ENCODE data around the gene ARHGAP25. TPM values are rescaled to one million over a fixed set of nuclear protein-coding genes. Genes with fewer than 3 reads are reported as not detected.

Gene ARHGAP25
- total RNA-seq, 2 donors from 2014 or later, result 4.2 to 6.6 TPM

GRCh38 chr2:68762665-68763064 is 28.1 kb downstream of the ARHGAP25 start:
- DNase-seq, result no peak
- Histone ChIP-seq H3K27ac (peak overlapping the region in 1 of 4 donors; percentile 7), H3K4me1 (peaks cover 11% of the 10 kb centered on the region), H3K36me3 (replicated peaks in 1 of 2; ENCODE audit: insufficient read depth in 1 of 2, low read depth in 2 of 2) (no peaks in the 10 kb centered on the region), H3K4me3 (no peak overlapping the region), H3K9me3 (no peaks in the 10 kb centered on the region), H3K27me3 (no peaks in the 10 kb centered on the region)
- ATAC-seq, result no peak
- intact Hi-C loops (cut with DNase I), result no loop called here
- TF ChIP-seq CTCF (IDR thresholded peaks at IDR 0.05) (no peak), POLR2A (IDR thresholded peaks at IDR 0.05) (no peak)

DNA sequence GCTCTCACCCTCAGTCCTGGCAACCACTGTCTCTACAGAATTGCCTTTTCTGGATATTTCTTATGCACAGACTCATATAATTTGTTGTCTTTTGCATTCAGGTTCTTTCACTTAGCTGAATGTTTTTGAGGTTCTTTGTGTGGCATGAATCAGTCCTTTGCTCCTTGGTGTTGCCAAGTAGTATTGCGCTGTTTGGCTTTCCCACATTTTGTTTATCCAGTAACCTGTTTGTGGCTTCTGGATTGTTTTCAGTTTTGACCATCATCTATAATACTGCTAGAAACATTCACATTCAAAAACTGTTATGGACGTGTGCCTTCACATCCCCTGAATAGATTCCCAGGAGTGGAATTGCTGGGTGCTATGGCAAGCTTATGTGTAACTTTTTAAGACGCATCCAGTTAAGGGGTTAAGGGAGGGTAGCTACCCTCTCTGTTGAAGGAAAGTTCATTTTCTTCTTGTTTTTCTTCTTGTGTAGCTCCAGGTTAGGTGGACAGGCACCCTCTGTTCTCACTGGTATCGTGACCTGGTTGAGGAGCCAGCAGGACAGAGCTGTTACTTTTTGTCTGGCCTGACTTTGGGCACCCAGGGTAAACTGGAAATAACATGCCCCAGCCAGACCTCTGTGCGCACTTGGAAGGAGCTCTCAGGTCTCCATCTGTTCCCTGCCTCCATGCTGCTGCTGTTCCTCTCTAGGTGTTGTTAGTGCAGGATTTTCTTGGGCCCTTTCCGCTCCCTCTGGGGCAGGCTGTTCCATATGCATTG is 29.6 kb downstream of the ARHGAP25 start:
- ATAC-seq (no peak), DNase-seq (no peak)
- Histone ChIP-seq H3K4me3 (no peak overlapping the region), H3K4me1 (peaks cover 11% of the 10 kb centered on the region), H3K27ac (no peak overlapping the region), H3K9me3 (no peaks in the 10 kb centered on the region), H3K36me3 (replicated peaks in 1 of 2; ENCODE audit: insufficient read depth in 1 of 2, low read depth in 2 of 2) (no peaks in the 10 kb centered on the region), H3K27me3 (no peaks in the 10 kb centered on the region)
- TF ChIP-seq POLR2A (IDR thresholded peaks at IDR 0.05) (no peak), CTCF (IDR thresholded peaks at IDR 0.05) (no peak)
- intact Hi-C loops (cut with DNase I), result no loop called here
- WGBS, 2 donors, result 73% methylated on average over 6 of the region's 6 CpGs

- no peak for TF ChIP-seq CTCF (IDR thresholded peaks at IDR 0.05)
- no peak for TF ChIP-seq POLR2A (IDR thresholded peaks at IDR 0.05)
- Histone ChIP-seq H3K4me3 (no peak overlapping the region), H3K27me3 (no peaks in the 10 kb centered on the region), H3K9me3 (no peaks in the 10 kb centered on the region), H3K27ac (peak overlapping the region in 1 of 4 donors; percentile 15), H3K36me3 (replicated peaks in 1 of 2; ENCODE audit: insufficient read depth in 1 of 2, low read depth in 2 of 2) (no peaks in the 10 kb centered on the region), H3K4me1 (peaks cover 11% of the 10 kb centered on the region)
- no peak for ATAC-seq
- intact Hi-C loops (cut with DNase I), result no loop called here
- DNase-seq, result no peak
- WGBS, 2 donors, result 79 to 90% methylated on average over 5 of the region's 5 CpGs
These were observed 30.2 kb downstream of the ARHGAP25 start for GRCh38 chr2:68764806-68765311.

DNA sequence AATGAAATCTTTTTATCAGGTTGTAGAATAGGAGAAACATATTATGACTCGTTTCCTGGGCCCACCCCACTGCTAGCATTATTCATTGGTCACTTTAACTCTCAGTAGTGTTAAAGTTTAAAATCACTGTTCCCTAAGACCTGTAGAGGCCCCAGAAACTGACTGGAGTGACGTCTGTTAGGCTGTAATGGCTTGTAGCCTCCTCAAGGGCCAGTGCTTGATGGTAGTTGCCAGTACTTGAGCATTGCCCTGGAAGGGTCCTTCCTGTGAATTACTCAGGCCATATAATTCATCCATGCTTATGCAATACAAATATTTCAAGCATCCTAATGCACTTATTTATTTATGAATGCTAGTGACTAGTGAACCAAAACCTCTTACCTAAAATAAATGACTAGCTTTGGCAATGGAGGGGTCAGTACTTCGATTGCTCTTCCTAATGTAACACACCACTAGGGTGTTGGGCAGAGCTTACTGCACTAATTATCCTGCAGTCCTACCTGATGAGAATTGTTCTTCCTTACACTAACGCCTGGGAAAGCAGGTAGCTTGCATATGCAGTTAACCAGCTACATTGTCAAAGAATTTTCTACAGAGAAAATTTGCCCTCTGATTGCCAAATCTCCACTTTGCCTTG is 31.2 kb downstream of the ARHGAP25 start:
- H3K36me3 ChIP-seq (replicated peaks in 1 of 2; ENCODE audit: insufficient read depth in 1 of 2, low read depth in 2 of 2), result no peaks in the 10 kb centered on the region
- no peaks in the 10 kb centered on the region for H3K27me3 ChIP-seq
- H3K4me1 ChIP-seq, result peaks cover 11% of the 10 kb centered on the region
- TF ChIP-seq CTCF (IDR thresholded peaks at IDR 0.05), result no peak
- TF ChIP-seq POLR2A (IDR thresholded peaks at IDR 0.05), result no peak
- intact Hi-C loops (cut with DNase I), result no loop called here
- peak overlapping the region in 1 of 4 donors; percentile 16 for H3K27ac ChIP-seq
- ATAC-seq, result no peak
- no peaks in the 10 kb centered on the region for H3K9me3 ChIP-seq
- no peak for DNase-seq
- H3K4me3 ChIP-seq, result no peak overlapping the region
- WGBS, 2 donors, result 48 to 68% methylated on average over 4 of the region's 4 CpGs

All from body of pancreas (tissue), 4 donors.